ENCODE data around the gene TOM1L2.
"Not testable (repeated sequence)": the region's sequence is repeated elsewhere in the genome, so short reads cannot be mapped to it uniquely, and the experiment has no call there.

TOM1L2 gene

GRCh38 chr17:17815436-17816200 lies 156.6 kb downstream of the TOM1L2 start:
- no peak for DNase-seq

- DNase-seq = no peak
These were observed 157.2 kb downstream of the TOM1L2 start for GRCh38 chr17:17815062-17815406.

- no peak for DNase-seq
These were observed 157.8 kb downstream of the TOM1L2 start for GRCh38 chr17:17814162-17815061.

- DNase-seq = no peak
These were observed 158.5 kb downstream of the TOM1L2 start for GRCh38 chr17:17813725-17814095.

DNA sequence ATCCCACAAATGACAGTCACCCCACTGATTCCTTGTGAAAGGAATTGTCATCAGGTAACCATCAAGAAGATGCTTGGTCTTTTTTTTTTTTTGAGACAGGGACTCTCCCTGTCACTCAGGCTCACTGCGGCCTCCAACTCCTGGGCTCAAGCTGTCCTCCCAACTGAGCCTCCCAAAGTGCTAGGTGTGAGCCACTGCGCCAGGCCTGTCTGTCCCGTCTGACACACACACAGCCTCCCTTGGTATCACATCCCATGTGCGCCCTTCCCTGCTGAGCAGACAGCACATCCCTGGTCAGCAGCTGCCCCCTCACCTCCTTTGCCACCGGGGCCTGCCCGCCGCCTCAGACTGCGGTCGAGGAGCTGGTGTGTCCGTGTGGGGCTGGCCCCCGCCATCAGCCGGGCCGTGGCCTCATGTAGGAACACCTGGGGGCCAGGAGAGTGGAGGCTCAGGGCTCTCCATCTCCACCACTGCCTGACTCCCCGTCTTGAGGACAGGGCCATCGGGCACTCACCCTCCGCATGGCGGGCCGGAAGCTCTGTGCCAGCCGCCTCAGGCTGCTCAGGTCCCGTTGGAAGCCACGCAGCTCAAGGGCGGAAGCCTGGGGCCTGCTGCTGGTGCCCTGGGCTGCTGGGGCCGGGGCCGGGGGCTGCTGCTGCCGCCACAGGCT lies 159.0 kb downstream of the TOM1L2 start:
- no peak for DNase-seq

GRCh38 chr17:17812211-17813054 lies 159.8 kb downstream of the TOM1L2 start:
- DNase-seq = peak; percentile 64 to 80 (median 74)

GRCh38 chr17:17811381-17812210 lies 160.6 kb downstream of the TOM1L2 start:
- no peak for DNase-seq

- no peak for DNase-seq
These were observed 161.3 kb downstream of the TOM1L2 start for GRCh38 chr17:17810895-17811248.

DNA sequence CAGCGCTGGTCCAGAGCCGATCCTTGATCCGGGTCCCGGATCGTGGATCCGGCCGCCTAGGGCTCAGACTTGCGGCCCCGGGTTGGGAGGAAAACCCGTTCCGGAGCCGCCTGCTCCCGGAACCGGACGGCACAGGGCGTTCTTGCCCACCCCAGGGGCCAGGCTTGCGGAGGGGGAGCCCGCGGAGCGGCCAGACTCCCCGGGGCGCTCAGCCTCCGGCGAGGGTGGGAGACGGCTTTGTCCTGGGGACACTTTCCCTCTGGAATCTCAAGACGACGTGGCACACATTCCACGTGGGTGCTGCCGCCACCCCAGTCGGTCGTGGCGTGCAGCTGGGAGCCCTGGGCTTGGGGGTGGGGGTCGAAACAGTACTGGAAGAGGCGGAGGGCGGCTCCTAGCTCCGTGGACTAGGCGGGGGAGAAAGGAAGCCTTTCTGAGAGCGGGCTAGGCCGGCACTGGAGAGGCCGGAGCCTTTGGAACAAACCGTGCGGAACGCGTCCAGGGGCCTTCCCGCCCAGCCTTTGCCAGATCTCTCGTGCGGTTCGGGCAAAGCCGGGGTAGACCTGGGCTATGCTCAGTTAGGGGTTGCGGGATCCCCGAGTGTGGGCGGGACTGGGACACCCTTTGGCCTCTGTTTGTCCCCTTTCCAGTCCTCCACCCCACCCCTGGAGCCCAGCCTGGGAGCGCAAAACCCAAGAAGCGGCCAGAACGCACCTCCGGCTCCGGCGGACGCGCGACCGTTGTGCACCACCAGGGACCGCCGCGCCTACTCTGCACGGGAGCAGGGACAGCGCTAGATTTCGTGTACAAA lies 161.9 kb downstream of the TOM1L2 start:
- no peak for DNase-seq

- DNase-seq = no peak
These were observed 162.6 kb downstream of the TOM1L2 start for GRCh38 chr17:17809531-17810083.

GRCh38 chr17:17808706-17809432 lies 163.3 kb downstream of the TOM1L2 start:
- no peak for DNase-seq

DNA sequence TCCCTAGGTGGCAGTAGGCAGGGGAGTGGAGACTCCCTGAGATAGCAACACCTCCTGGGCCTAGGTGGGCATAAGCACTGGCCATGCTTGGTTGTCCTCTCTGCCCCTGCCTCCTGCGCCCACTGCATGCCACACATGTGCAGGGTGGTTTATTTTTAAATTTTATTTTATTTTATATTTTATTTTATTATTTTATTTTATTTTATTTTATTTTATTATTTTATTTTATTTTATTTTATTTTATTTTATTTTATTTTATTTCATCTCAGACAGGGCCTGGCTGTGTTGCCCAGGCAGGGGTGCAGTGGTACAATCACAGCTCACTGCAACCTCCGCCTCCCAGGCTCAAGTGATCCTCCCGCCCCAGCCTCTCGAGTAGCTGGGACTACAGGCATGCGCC lies 164.0 kb downstream of the TOM1L2 start:
- not testable (repeated sequence) for DNase-seq

GRCh38 chr17:17807440-17807839 lies 164.8 kb downstream of the TOM1L2 start:
- no peak for DNase-seq

DNA sequence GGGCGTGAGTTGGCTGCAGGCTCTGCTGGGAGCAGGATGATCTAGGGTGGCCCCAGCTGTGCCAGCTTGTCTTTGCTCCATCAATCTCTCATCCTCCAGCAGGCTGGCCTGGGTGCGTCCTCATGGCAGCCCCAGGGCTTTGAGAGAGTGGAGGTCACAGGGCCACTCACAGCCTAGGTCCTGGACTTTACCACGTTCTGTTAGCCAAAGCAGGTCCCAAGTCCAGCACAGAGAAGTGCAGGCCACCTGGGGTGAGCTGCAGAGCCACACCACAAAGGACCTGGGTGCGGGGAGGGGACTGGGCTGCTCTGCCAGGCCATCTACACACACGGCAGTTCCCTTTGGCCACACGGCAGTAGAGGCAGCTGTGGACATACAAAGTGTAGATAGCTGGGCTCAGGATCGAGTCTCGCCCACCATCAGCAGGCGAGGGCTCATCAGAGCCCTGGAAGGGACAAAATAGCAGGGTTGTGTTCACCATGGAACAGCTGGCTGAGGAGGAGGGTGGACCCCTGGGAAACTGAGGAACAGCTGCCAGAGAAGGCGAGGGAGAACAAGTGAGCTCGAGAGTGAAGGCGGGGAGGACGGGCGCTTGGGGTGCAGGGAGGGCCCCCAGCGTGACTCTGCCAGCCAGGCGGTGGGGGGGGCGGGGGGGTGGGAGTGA lies 165.5 kb downstream of the TOM1L2 start:
- no peak for DNase-seq

DNA sequence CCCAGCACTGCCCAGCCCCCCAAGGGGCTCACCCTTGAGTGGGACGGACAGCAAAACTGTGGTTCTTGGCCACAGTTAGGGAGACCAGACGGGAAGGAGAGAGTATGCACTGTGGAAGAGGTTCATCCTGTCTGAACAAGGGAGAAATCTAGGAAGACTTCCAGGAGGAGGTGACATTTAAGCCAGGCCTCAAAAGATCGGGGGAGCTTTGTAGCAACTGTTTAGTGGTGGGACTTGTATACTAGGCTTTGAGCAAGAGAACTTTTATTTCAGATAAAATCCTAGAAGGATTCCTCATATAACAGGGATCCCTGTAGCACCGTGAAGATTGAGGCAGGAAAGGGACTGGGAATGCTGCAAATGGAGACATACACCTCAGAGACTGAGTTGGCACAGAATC lies 166.2 kb downstream of the TOM1L2 start:
- no peak for DNase-seq

- DNase-seq = no peak
These were observed 166.6 kb downstream of the TOM1L2 start for GRCh38 chr17:17805575-17805974.

- no peak for DNase-seq
These were observed 168.2 kb downstream of the TOM1L2 start for GRCh38 chr17:17804007-17804406.

- DNase-seq = no peak
These were observed 170.3 kb downstream of the TOM1L2 start for GRCh38 chr17:17801800-17802481.
